SJCRH30 (cell line): ENCODE results near the gene SETD1B. TPM values are rescaled to one million over a fixed set of nuclear protein-coding genes. Genes with fewer than 3 reads are reported as not detected.
A peak's percentile ranks its signal among the peaks of the same experiment; 100 is the strongest.
"Not testable (repeated sequence)": the region's sequence is repeated elsewhere in the genome, so short reads cannot be mapped to it uniquely, and the experiment has no call there.

Experiments
- DNase-seq, 2 experiments: peaks; one replicate each; pipeline ENCODE4 v3.0.0-alpha.2; 2015 to 2020
- H3K27ac ChIP-seq: fragments of 250-450 bp; sonication (Bioruptor Pico); 2 replicates; pipeline ENCODE4 v1.5.1; 2020; ENCODE audit warnings: mild to moderate bottlenecking, moderate library complexity
- H3K27me3 ChIP-seq: fragments of 250-450 bp; sonication (Bioruptor Pico); 2 replicates; pipeline ENCODE4 v1.5.1; 2020; ENCODE audit warnings: mild to moderate bottlenecking, moderate library complexity
- H3K36me3 ChIP-seq: fragments of 250-450 bp; sonication (Bioruptor Pico); 2 replicates; pipeline ENCODE4 v1.5.1; 2020; ENCODE audit warnings: mild to moderate bottlenecking, moderate library complexity
- H3K4me1 ChIP-seq: fragments of 250-450 bp; sonication (Bioruptor Pico); 2 replicates; pipeline ENCODE4 v1.5.1; 2020; ENCODE audit warnings: mild to moderate bottlenecking, moderate library complexity
- H3K4me3 ChIP-seq: fragments of 250-450 bp; sonication (Bioruptor Pico); 2 replicates; pipeline ENCODE4 v1.5.1; 2020; ENCODE audit warnings: mild to moderate bottlenecking, moderate library complexity
- H3K9me3 ChIP-seq: fragments of 250-450 bp; sonication (Bioruptor Pico); replicated peaks from 2 replicates; pipeline ENCODE4 v1.5.1; 2020; ENCODE audit warnings: mild to moderate bottlenecking, moderate library complexity
- total RNA-seq: library from RNA; depleted of rRNA; stranded (reverse); fragments of >200 nt; shearing (Covaris generic); gene quantifications from 2 replicates; pipeline ENCODE4 v1.2.3, GENCODE V29; 2014

Gene SETD1B
- total RNA-seq, 1 experiment from 2014 or later = 3.8 TPM

- peaks cover 9% of the 10 kb centered on the region for H3K36me3 ChIP-seq
- no peak for DNase-seq
- H3K27me3 ChIP-seq = no peaks in the 10 kb centered on the region
- H3K9me3 ChIP-seq = no peaks in the 10 kb centered on the region
- H3K4me3 ChIP-seq = no peak overlapping the region
- no peaks in the 10 kb centered on the region for H3K4me1 ChIP-seq
- H3K27ac ChIP-seq = no peak overlapping the region
Observed at GRCh38 chr12:121830134-121830533, 26.3 kb downstream of the SETD1B start.

- Histone ChIP-seq H3K27ac (no peak overlapping the region), H3K27me3 (no peaks in the 10 kb centered on the region), H3K36me3 (peaks cover 9% of the 10 kb centered on the region), H3K4me1 (no peaks in the 10 kb centered on the region), H3K9me3 (no peaks in the 10 kb centered on the region), H3K4me3 (no peak overlapping the region)
- no peak for DNase-seq
Observed at GRCh38 chr12:121830588-121831265, 26.9 kb downstream of the SETD1B start.

- Histone ChIP-seq H3K27me3 (no peaks in the 10 kb centered on the region), H3K4me1 (no peaks in the 10 kb centered on the region), H3K36me3 (peaks cover 6% of the 10 kb centered on the region), H3K4me3 (no peak overlapping the region), H3K27ac (no peak overlapping the region), H3K9me3 (no peaks in the 10 kb centered on the region)
- DNase-seq = no peak
Observed at GRCh38 chr12:121831571-121832245, 27.9 kb downstream of the SETD1B start.

- H3K9me3 ChIP-seq = no peaks in the 10 kb centered on the region
- no peaks in the 10 kb centered on the region for H3K27me3 ChIP-seq
- no peak overlapping the region for H3K4me3 ChIP-seq
- no peak for DNase-seq
- no peaks in the 10 kb centered on the region for H3K36me3 ChIP-seq
- no peaks in the 10 kb centered on the region for H3K4me1 ChIP-seq
- H3K27ac ChIP-seq = no peak overlapping the region
Observed at GRCh38 chr12:121837680-121838079, 33.9 kb downstream of the SETD1B start.

GRCh38 chr12:121838126-121838525, 34.3 kb downstream of the SETD1B start:
- no peaks in the 10 kb centered on the region for H3K4me1 ChIP-seq

GRCh38 chr12:121839106-121839992, 35.5 kb downstream of the SETD1B start:
- no peaks in the 10 kb centered on the region for H3K36me3 ChIP-seq
- no peaks in the 10 kb centered on the region for H3K4me1 ChIP-seq
- no peaks in the 10 kb centered on the region for H3K27me3 ChIP-seq
- H3K4me3 ChIP-seq = peak overlapping the region; percentile 65
- peak; percentile 99 for DNase-seq
- no peaks in the 10 kb centered on the region for H3K9me3 ChIP-seq
- H3K27ac ChIP-seq = no peak overlapping the region

More at GRCh38 chr12:121838126-121838525, 34.3 kb downstream of the SETD1B start:
- no peaks in the 10 kb centered on the region for H3K36me3 ChIP-seq
- no peak overlapping the region for H3K4me3 ChIP-seq
- DNase-seq = no peak
- H3K27me3 ChIP-seq = no peaks in the 10 kb centered on the region
- no peaks in the 10 kb centered on the region for H3K9me3 ChIP-seq
- H3K27ac ChIP-seq = no peak overlapping the region

GRCh38 chr12:121839993-121840761, 36.4 kb downstream of the SETD1B start:
- no peaks in the 10 kb centered on the region for H3K4me1 ChIP-seq
- no peak overlapping the region for H3K27ac ChIP-seq
- no peaks in the 10 kb centered on the region for H3K27me3 ChIP-seq
- no peak for DNase-seq
- no peaks in the 10 kb centered on the region for H3K9me3 ChIP-seq
- H3K36me3 ChIP-seq = no peaks in the 10 kb centered on the region
- H3K4me3 ChIP-seq = peak overlapping the region; percentile 65

GRCh38 chr12:121843236-121843982, 39.6 kb downstream of the SETD1B start:
- Histone ChIP-seq H3K4me1 (no peaks in the 10 kb centered on the region), H3K9me3 (no peaks in the 10 kb centered on the region), H3K27me3 (no peaks in the 10 kb centered on the region), H3K36me3 (no peaks in the 10 kb centered on the region), H3K27ac (no peak overlapping the region), H3K4me3 (no peak overlapping the region)
- DNase-seq = no peak

GRCh38 chr12:121845701-121846100, 41.9 kb downstream of the SETD1B start:
- Histone ChIP-seq H3K4me3 (no peak overlapping the region), H3K4me1 (no peaks in the 10 kb centered on the region), H3K27ac (no peak overlapping the region), H3K27me3 (no peaks in the 10 kb centered on the region), H3K36me3 (no peaks in the 10 kb centered on the region), H3K9me3 (no peaks in the 10 kb centered on the region)
- no peak for DNase-seq

- H3K4me1 ChIP-seq = no peaks in the 10 kb centered on the region
Observed at GRCh38 chr12:121849211-121849610, 45.4 kb downstream of the SETD1B start.

GRCh38 chr12:121849665-121850064, 45.9 kb downstream of the SETD1B start:
- H3K27me3 ChIP-seq = no peaks in the 10 kb centered on the region
- no peak overlapping the region for H3K27ac ChIP-seq
- H3K9me3 ChIP-seq = no peaks in the 10 kb centered on the region
- H3K36me3 ChIP-seq = no peaks in the 10 kb centered on the region
- no peak overlapping the region for H3K4me3 ChIP-seq
- DNase-seq = no peak
- no peaks in the 10 kb centered on the region for H3K4me1 ChIP-seq

More at GRCh38 chr12:121849211-121849610, 45.4 kb downstream of the SETD1B start:
- Histone ChIP-seq H3K4me3 (no peak overlapping the region), H3K27ac (no peak overlapping the region), H3K27me3 (no peaks in the 10 kb centered on the region), H3K9me3 (no peaks in the 10 kb centered on the region), H3K36me3 (no peaks in the 10 kb centered on the region)
- DNase-seq = no peak

- not testable (repeated sequence) for H3K27me3 ChIP-seq, H3K4me1 ChIP-seq, DNase-seq, H3K4me3 ChIP-seq, H3K36me3 ChIP-seq, H3K9me3 ChIP-seq, H3K27ac ChIP-seq
Observed at GRCh38 chr12:121852392-121852791, 48.6 kb downstream of the SETD1B start.

GRCh38 chr12:121857322-121858246, 53.8 kb downstream of the SETD1B start:
- Histone ChIP-seq H3K4me3 (no peak overlapping the region), H3K36me3 (no peaks in the 10 kb centered on the region), H3K9me3 (no peaks in the 10 kb centered on the region), H3K27ac (no peak overlapping the region), H3K4me1 (peaks cover 20% of the 10 kb centered on the region), H3K27me3 (no peaks in the 10 kb centered on the region)
- no peak for DNase-seq
